Hepatocyte (in vitro differentiated cells): ENCODE results near the gene SREK1IP1. TPM values are rescaled to one million over a fixed set of nuclear protein-coding genes. Genes with fewer than 3 reads are reported as not detected.

Experiments
- DNase-seq: peaks from one replicate; pipeline ENCODE4 v3.0.0-alpha.2; 2016; ENCODE audit warnings: low spot score
- H2AFZ ChIP-seq: fragments of 200-600 bp; sonication (generic); 2 replicates; pipeline ENCODE4 v1.6.0; 2016; ENCODE audit warnings: antibody characterized with exemption, mild to moderate bottlenecking
- H3K27ac ChIP-seq: fragments of 200-600 bp; sonication (generic); 2 replicates; pipeline ENCODE4 v1.5.1; 2016; ENCODE audit warnings: mild to moderate bottlenecking
- H3K27me3 ChIP-seq: fragments of 200-600 bp; sonication (generic); 2 replicates; pipeline ENCODE4 v1.6.1; 2016
- H3K36me3 ChIP-seq: fragments of 200-600 bp; sonication (generic); replicated peaks from 2 replicates; pipeline ENCODE4 v1.5.1; 2016; ENCODE audit warnings: low read depth; ENCODE audit not compliant: insufficient read depth
- H3K4me1 ChIP-seq: fragments of 200-600 bp; sonication (generic); 2 replicates; pipeline ENCODE4 v1.5.1; 2016; ENCODE audit warnings: mild to moderate bottlenecking, moderate library complexity; ENCODE audit not compliant: insufficient read depth
- H3K4me2 ChIP-seq: fragments of 200-600 bp; sonication (generic); 2 replicates; pipeline ENCODE4 v1.6.0; 2016
- H3K4me3 ChIP-seq: fragments of 200-600 bp; sonication (generic); 2 replicates; pipeline ENCODE4 v1.5.1; 2016; ENCODE audit warnings: mild to moderate bottlenecking
- H3K79me2 ChIP-seq: fragments of 200-600 bp; sonication (generic); 2 replicates; pipeline ENCODE4 v1.6.0; 2017; ENCODE audit warnings: mild to moderate bottlenecking
- H3K9me2 ChIP-seq: fragments of 200-600 bp; sonication (generic); replicated peaks from 2 replicates; pipeline ENCODE4 v1.6.0; 2017; ENCODE audit warnings: mild to moderate bottlenecking; ENCODE audit not compliant: insufficient read depth
- H3K9me3 ChIP-seq: fragments of 200-600 bp; sonication (generic); 2 replicates; pipeline ENCODE4 v1.5.1; 2016; ENCODE audit warnings: low read depth, mild to moderate bottlenecking
- H4K20me1 ChIP-seq: fragments of 200-600 bp; sonication (generic); 2 replicates; pipeline ENCODE4 v1.6.0; 2016; ENCODE audit warnings: mild to moderate bottlenecking; ENCODE audit not compliant: insufficient read depth, poor library complexity, severe bottlenecking
- CTCF ChIP-seq: fragments of 200-600 bp; sonication (generic); IDR thresholded peaks from 2 replicates; pipeline ENCODE4 v1.5.1; 2016; ENCODE audit warnings: antibody characterized with exemption, mild to moderate bottlenecking; ENCODE audit not compliant: poor library complexity
- EZH2 ChIP-seq: fragments of 200-600 bp; sonication (generic); IDR thresholded peaks from 2 replicates; pipeline ENCODE4 v1.6.1; 2016; ENCODE audit warnings: antibody characterized with exemption, mild to moderate bottlenecking, borderline replicate concordance
- EZH2phosphoT487 ChIP-seq: fragments of 200-600 bp; sonication (generic); IDR thresholded peaks from one replicate; pipeline ENCODE4 v1.6.1; 2018; ENCODE audit warnings: antibody characterized with exemption, mild to moderate bottlenecking, low read depth, moderate library complexity; ENCODE audit not compliant: unreplicated experiment, severe bottlenecking
- WGBS: methylation state at CpG from one replicate; pipeline ENCODE4 v1.1.6; 2016; ENCODE audit warnings: low lambda C conversion rate; ENCODE audit errors: missing lambda C conversion rate; 5-methylcytosine and 5-hydroxymethylcytosine counted together
- polyA plus RNA-seq: library from polyadenylated mRNA; unstranded; fragments of >200 nt; fragmentation: Nextera tagmentation; extraction: Ambion mirVana; gene quantifications from 2 replicates; pipeline ENCODE4 v1.2.1, GENCODE V29; 2016
- total RNA-seq: library from RNA; depleted of rRNA; stranded (reverse); fragments of >200 nt; gene quantifications from 2 replicates; pipeline ENCODE4 v1.2.3, GENCODE V29; 2014

SREK1IP1 gene
- total and polyA plus RNA-seq, 2 experiments from 2014 or later: 19.6 to 27.3 TPM

- H3K9me2 ChIP-seq: no peaks in the 10 kb centered on the region
- H3K4me1 ChIP-seq: no peaks in the 10 kb centered on the region
- H3K36me3 ChIP-seq: no peaks in the 10 kb centered on the region
- no peaks in the 10 kb centered on the region for H4K20me1 ChIP-seq
- 90% methylated on average over 3 of the region's 3 CpGs for WGBS
- no peaks in the 10 kb centered on the region for H3K27me3 ChIP-seq
- H3K9me3 ChIP-seq: no peaks in the 10 kb centered on the region
- no peak for TF ChIP-seq CTCF
- TF ChIP-seq EZH2: no peak
- no peak for TF ChIP-seq EZH2phosphoT487
- H3K79me2 ChIP-seq: no peaks in the 10 kb centered on the region
- no peak overlapping the region for H3K4me3 ChIP-seq
- DNase-seq: no peak
- H3K4me2 ChIP-seq: no peak overlapping the region
- H3K27ac ChIP-seq: no peak overlapping the region
- H2AFZ ChIP-seq: no peak overlapping the region
These were observed 21.0 kb upstream of the SREK1IP1 start for GRCh38 chr5:64789457-64789856.

GRCh38 chr5:64788156-64788555, 19.7 kb upstream of the SREK1IP1 start:
- no peak for TF ChIP-seq CTCF
- no peak for TF ChIP-seq EZH2phosphoT487
- no peak for TF ChIP-seq EZH2
- WGBS: 90% methylated on average over 2 of the region's 2 CpGs
- Histone ChIP-seq H3K4me1 (no peaks in the 10 kb centered on the region), H2AFZ (no peak overlapping the region), H3K27me3 (no peaks in the 10 kb centered on the region), H3K27ac (no peak overlapping the region), H3K36me3 (no peaks in the 10 kb centered on the region), H3K79me2 (no peaks in the 10 kb centered on the region), H3K4me3 (no peak overlapping the region), H3K9me2 (no peaks in the 10 kb centered on the region), H3K9me3 (no peaks in the 10 kb centered on the region), H4K20me1 (no peaks in the 10 kb centered on the region), H3K4me2 (no peak overlapping the region)
- DNase-seq: no peak

- Histone ChIP-seq H3K79me2 (no peaks in the 10 kb centered on the region), H3K4me3 (no peak overlapping the region), H2AFZ (no peak overlapping the region), H4K20me1 (no peaks in the 10 kb centered on the region), H3K36me3 (no peaks in the 10 kb centered on the region), H3K4me2 (no peak overlapping the region), H3K9me2 (no peaks in the 10 kb centered on the region), H3K9me3 (no peaks in the 10 kb centered on the region), H3K27ac (no peak overlapping the region), H3K4me1 (no peaks in the 10 kb centered on the region), H3K27me3 (no peaks in the 10 kb centered on the region)
- TF ChIP-seq EZH2phosphoT487: no peak
- TF ChIP-seq EZH2: no peak
- TF ChIP-seq CTCF: no peak
- DNase-seq: no peak
- 95% methylated on average over 2 of the region's 2 CpGs for WGBS
These were observed 17.9 kb upstream of the SREK1IP1 start for GRCh38 chr5:64786372-64786771.
